Trophoblast cell (in vitro differentiated cells and primary cell): Measurements from ENCODE around the gene TF.
A peak's percentile ranks its signal among the peaks of the same experiment; 100 is the strongest.

Source experiments
- DNase-seq, 2 donors: peaks; one replicate each; pipeline ENCODE4 v3.0.0-alpha.2; 2016
- H2AFZ ChIP-seq: 2 replicates; pipeline ENCODE4 v1.6.1; 2013; ENCODE audit warnings: low read length, moderate library complexity, mild to moderate bottlenecking; ENCODE audit not compliant: insufficient read depth, poor library complexity
- H2AK5ac ChIP-seq: 2 replicates; pipeline ENCODE4 v1.6.1; 2013; ENCODE audit warnings: mild to moderate bottlenecking, low read length
- H2BK120ac ChIP-seq: 2 replicates; pipeline ENCODE4 v1.6.1; 2013; ENCODE audit warnings: low read length, mild to moderate bottlenecking, moderate library complexity; ENCODE audit not compliant: insufficient read depth, poor library complexity
- H2BK12ac ChIP-seq: 2 replicates; pipeline ENCODE4 v1.6.1; 2013; ENCODE audit warnings: mild to moderate bottlenecking, low read length, moderate library complexity
- H2BK5ac ChIP-seq: 2 replicates; pipeline ENCODE4 v1.6.1; 2013; ENCODE audit warnings: low read length, low read depth, moderate library complexity, mild to moderate bottlenecking; ENCODE audit not compliant: poor library complexity
- H3K14ac ChIP-seq: 2 replicates; pipeline ENCODE4 v1.6.1; 2013; ENCODE audit warnings: mild to moderate bottlenecking, low read length
- H3K18ac ChIP-seq: 2 replicates; pipeline ENCODE4 v1.6.1; 2013; ENCODE audit warnings: mild to moderate bottlenecking, low read length
- H3K23ac ChIP-seq: 2 replicates; pipeline ENCODE4 v1.6.1; 2013; ENCODE audit warnings: low read length
- H3K27ac ChIP-seq: 2 replicates; pipeline ENCODE4 v1.5.1; 2013; ENCODE audit warnings: low read depth, mild to moderate bottlenecking, inconsistent platforms, low read length, moderate library complexity
- H3K27me3 ChIP-seq: 2 replicates; pipeline ENCODE4 v1.6.1; 2013; ENCODE audit warnings: inconsistent platforms, mild to moderate bottlenecking, low read length, moderate library complexity; ENCODE audit not compliant: insufficient read depth
- H3K36me3 ChIP-seq, 2 experiments: 1 replicate in 1 of 2; 2 replicates in 1 of 2; pipeline ENCODE4 v1.6.1; 2013; ENCODE audit warnings: low read length in 2 of 2, mild to moderate bottlenecking in 2 of 2, moderate library complexity in 1 of 2; ENCODE audit not compliant: insufficient read depth in 2 of 2, control insufficient read depth in 1 of 2
- H3K4ac ChIP-seq: 2 replicates; pipeline ENCODE4 v1.6.1; 2013; ENCODE audit warnings: low read depth, mild to moderate bottlenecking, low read length, moderate library complexity
- H3K4me1 ChIP-seq, 2 experiments: 1 replicate in 1 of 2; 2 replicates in 1 of 2; pipeline ENCODE4 v1.6.1; 2013; ENCODE audit warnings: low read length in 2 of 2, mild to moderate bottlenecking in 2 of 2, moderate library complexity in 1 of 2; ENCODE audit not compliant: insufficient read depth in 2 of 2, control insufficient read depth in 1 of 2
- H3K4me2 ChIP-seq: 2 replicates; pipeline ENCODE4 v1.6.1; 2013; ENCODE audit warnings: inconsistent platforms, mild to moderate bottlenecking, low read length, moderate library complexity
- H3K4me3 ChIP-seq: 2 replicates; pipeline ENCODE4 v1.5.1; 2013; ENCODE audit warnings: mild to moderate bottlenecking, low read depth, low read length, inconsistent platforms
- H3K79me1 ChIP-seq: one replicate; pipeline ENCODE4 v1.6.1; 2013; ENCODE audit warnings: low read length
- H3K79me2 ChIP-seq: 2 replicates; pipeline ENCODE4 v1.6.1; 2013; ENCODE audit warnings: low read length, mild to moderate bottlenecking; ENCODE audit not compliant: control insufficient read depth, insufficient read depth, poor library complexity
- H3K9ac ChIP-seq: 2 replicates; pipeline ENCODE4 v1.6.1; 2013; ENCODE audit warnings: mild to moderate bottlenecking, low read length
- H3K9me3 ChIP-seq: 2 replicates; pipeline ENCODE4 v1.6.1; 2013; ENCODE audit warnings: low read depth, mild to moderate bottlenecking, control low read depth, inconsistent platforms, low read length; ENCODE audit not compliant: insufficient read depth
- H4K12ac ChIP-seq: 2 replicates; pipeline ENCODE4 v1.6.1; 2013; ENCODE audit warnings: low read depth, mild to moderate bottlenecking, low read length, moderate library complexity
- H4K8ac ChIP-seq: 2 replicates; pipeline ENCODE4 v1.6.1; 2013; ENCODE audit warnings: low read depth, mild to moderate bottlenecking, low read length, moderate library complexity
- H4K91ac ChIP-seq: one replicate; pipeline ENCODE4 v1.6.1; 2013; ENCODE audit warnings: low read depth, mild to moderate bottlenecking, low read length, moderate library complexity
- WGBS: extraction: QIAGEN DNeasy Blood & Tissue Kit; methylation state at CpG from one replicate; pipeline ENCODE4 v1.1.7; 2013; ENCODE audit warnings: missing lambda C conversion rate; ENCODE audit not compliant: insufficient read length, insufficient coverage; ENCODE audit errors: extremely low coverage; 5-methylcytosine and 5-hydroxymethylcytosine counted together

The TF gene

GRCh38 chr3:133804896-133805295 lies 58.7 kb downstream of the TF start:
- Histone ChIP-seq H3K4me3 (no peak overlapping the region), H3K27me3 (no peaks in the 10 kb centered on the region), H4K12ac (no peak overlapping the region)

DNA sequence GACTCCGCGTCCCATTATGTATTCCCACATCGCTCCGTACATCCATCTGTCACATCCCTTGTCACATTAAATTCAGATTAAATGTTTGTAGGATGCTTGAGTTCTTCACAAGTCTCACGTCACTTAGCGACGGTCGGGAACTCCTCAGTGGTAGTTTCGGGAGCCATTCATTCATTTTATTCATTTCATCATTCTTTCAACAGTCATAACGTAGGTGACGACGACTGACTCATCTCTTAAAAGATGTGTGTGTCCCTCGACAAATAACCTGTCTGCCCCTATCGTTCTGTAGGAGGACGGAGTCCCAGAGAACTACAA lies 59.1 kb downstream of the TF start:
- Histone ChIP-seq H2BK120ac (no peak overlapping the region), H2AK5ac (no peak overlapping the region), H2BK5ac (no peak overlapping the region), H3K14ac (no peak overlapping the region), H4K12ac (no peak overlapping the region), H3K27me3 (no peaks in the 10 kb centered on the region), H2AFZ (peak overlapping the region; percentile 79), H3K27ac (no peak overlapping the region), H3K9ac (no peak overlapping the region), H3K36me3 (peaks cover 3 to 4% of the 10 kb centered on the region in 2 experiments), H3K79me2 (peaks cover 4% of the 10 kb centered on the region), H3K4ac (no peak overlapping the region), H2BK12ac (no peak overlapping the region), H4K91ac (no peak overlapping the region), H4K8ac (peak overlapping the region; percentile 59), H3K4me1 (peaks cover 0 to 4% of the 10 kb centered on the region in 2 experiments), H3K4me3 (no peak overlapping the region), H3K23ac (no peak overlapping the region), H3K4me2 (peak overlapping the region; percentile 82), H3K79me1 (no peaks in the 10 kb centered on the region), H3K18ac (no peak overlapping the region), H3K9me3 (no peaks in the 10 kb centered on the region)
- no CpG with 5 or more reads among the region's 15 CpGs for WGBS
- DNase-seq, result no peak

More at GRCh38 chr3:133804896-133805295, 58.7 kb downstream of the TF start:
- Histone ChIP-seq H2BK120ac (no peak overlapping the region), H3K4ac (no peak overlapping the region), H3K18ac (no peak overlapping the region), H3K4me2 (peak overlapping the region; percentile 82), H3K79me1 (no peaks in the 10 kb centered on the region), H3K4me1 (peaks cover 0 to 4% of the 10 kb centered on the region in 2 experiments), H4K91ac (no peak overlapping the region), H3K14ac (no peak overlapping the region), H2BK12ac (no peak overlapping the region), H3K23ac (no peak overlapping the region), H4K8ac (no peak overlapping the region), H2AFZ (peak overlapping the region; percentile 79), H3K79me2 (peaks cover 4% of the 10 kb centered on the region), H2AK5ac (no peak overlapping the region), H3K27ac (no peak overlapping the region), H3K9ac (no peak overlapping the region), H3K9me3 (no peaks in the 10 kb centered on the region), H3K36me3 (peaks cover 1 to 3% of the 10 kb centered on the region in 2 experiments), H2BK5ac (no peak overlapping the region)
- peak; percentile 53 to 78 for DNase-seq
- WGBS, result no CpG with 5 or more reads among the region's 4 CpGs

DNA sequence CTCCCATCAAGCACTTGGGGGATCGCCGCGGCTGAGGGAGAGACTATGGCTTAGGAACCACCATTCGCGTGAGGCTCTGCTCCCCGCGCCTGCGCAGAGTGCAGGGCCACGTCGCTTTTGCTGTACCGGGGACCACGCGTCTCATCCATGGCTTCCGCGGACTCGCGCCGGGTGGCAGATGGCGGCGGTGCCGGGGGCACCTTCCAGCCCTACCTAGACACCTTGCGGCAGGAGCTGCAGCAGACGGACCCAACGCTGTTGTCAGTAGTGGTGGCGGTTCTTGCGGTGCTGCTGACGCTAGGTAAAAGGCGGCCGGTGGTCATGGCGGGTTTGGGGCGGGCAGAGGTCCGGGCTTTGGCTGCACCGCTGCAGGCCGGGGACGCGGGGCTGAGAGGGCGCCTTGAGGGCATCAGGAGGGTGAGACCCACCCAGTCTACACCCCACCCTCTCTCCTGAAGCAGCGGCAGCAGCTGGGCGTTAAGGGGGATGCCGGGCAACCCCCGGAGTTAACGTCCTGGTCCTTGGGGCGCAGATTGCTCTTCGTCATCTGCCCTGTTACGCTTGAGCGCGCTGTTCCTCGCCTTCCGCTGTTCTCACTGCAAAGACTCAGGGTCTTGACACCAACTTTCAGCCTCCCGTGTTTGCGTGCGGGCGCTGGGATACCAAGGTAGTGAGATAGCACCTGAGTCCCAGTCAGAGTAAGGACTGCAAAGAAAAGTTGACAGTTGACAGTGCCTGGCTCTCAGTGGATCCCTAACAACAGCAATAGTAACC lies 59.7 kb downstream of the TF start, which contains the start of gene SRPRB:
Gene SRPRB, plus strand, starts transcription at position 114 of the 774 bp plus-strand sequence. Its CDS starts 34 bp downstream, at position 148.
- WGBS, result no CpG with 5 or more reads among the region's 53 CpGs

GRCh38 chr3:133812872-133813271 lies 66.7 kb downstream of the TF start:
- peaks cover 2 to 3% of the 10 kb centered on the region in 2 experiments for H3K4me1 ChIP-seq
- H4K8ac ChIP-seq, result no peak overlapping the region
- H3K79me1 ChIP-seq, result no peaks in the 10 kb centered on the region
- H3K4me2 ChIP-seq, result no peak overlapping the region
- H3K79me2 ChIP-seq, result no peaks in the 10 kb centered on the region
- DNase-seq, result no peak
- H4K91ac ChIP-seq, result no peak overlapping the region
- H3K4me3 ChIP-seq, result no peak overlapping the region
- H3K27me3 ChIP-seq, result no peaks in the 10 kb centered on the region
- H2AK5ac ChIP-seq, result no peak overlapping the region
- H3K23ac ChIP-seq, result no peak overlapping the region
- no peak overlapping the region for H2BK5ac ChIP-seq
- H2BK12ac ChIP-seq, result no peak overlapping the region
- peaks cover 3 to 12% of the 10 kb centered on the region in 2 experiments for H3K36me3 ChIP-seq
- H3K18ac ChIP-seq, result no peak overlapping the region
- no peak overlapping the region for H2BK120ac ChIP-seq
- H2AFZ ChIP-seq, result no peak overlapping the region
- no peak overlapping the region for H4K12ac ChIP-seq
- H3K4ac ChIP-seq, result no peak overlapping the region
- no peak overlapping the region for H3K27ac ChIP-seq
- WGBS, result no CpG with 5 or more reads among the region's 1 CpG
- no peaks in the 10 kb centered on the region for H3K9me3 ChIP-seq
- H3K14ac ChIP-seq, result no peak overlapping the region
- H3K9ac ChIP-seq, result no peak overlapping the region

More for the DNA sequence above, 59.7 kb downstream of the TF start, which contains the start of gene SRPRB:
- Histone ChIP-seq H3K4me1 (peaks cover 0 to 4% of the 10 kb centered on the region in 2 experiments), H3K79me2 (peaks cover 4% of the 10 kb centered on the region), H3K9ac (peak within 1 kb of the TSS; percentile 42), H3K9me3 (no peaks in the 10 kb centered on the region), H2BK5ac (peak within 1 kb of the TSS; percentile 18), H3K79me1 (no peaks in the 10 kb centered on the region), H3K18ac (peak within 1 kb of the TSS; percentile 65), H3K4me2 (peak within 1 kb of the TSS; percentile 82), H3K27me3 (no peaks in the 10 kb centered on the region), H2AK5ac (no peak within 1 kb of the TSS), H3K14ac (peak within 1 kb of the TSS; percentile 38), H4K91ac (peak within 1 kb of the TSS; percentile 78), H3K4me3 (peak within 1 kb of the TSS; percentile 93), H3K36me3 (peaks cover 3 to 5% of the 10 kb centered on the region in 2 experiments), H3K4ac (peak within 1 kb of the TSS; percentile 28), H3K27ac (no peak within 1 kb of the TSS), H2BK120ac (no peak within 1 kb of the TSS), H3K23ac (no peak within 1 kb of the TSS), H2BK12ac (no peak within 1 kb of the TSS), H4K12ac (no peak within 1 kb of the TSS), H2AFZ (peak within 1 kb of the TSS; percentile 79), H4K8ac (peak within 1 kb of the TSS; percentile 76)
- DNase-seq, result peak; percentile 98 to 99
